ENCODE results near the gene SRPRA.
"Not testable (repeated sequence)": the region's sequence is repeated elsewhere in the genome, so short reads cannot be mapped to it uniquely, and the experiment has no call there.

DNA sequence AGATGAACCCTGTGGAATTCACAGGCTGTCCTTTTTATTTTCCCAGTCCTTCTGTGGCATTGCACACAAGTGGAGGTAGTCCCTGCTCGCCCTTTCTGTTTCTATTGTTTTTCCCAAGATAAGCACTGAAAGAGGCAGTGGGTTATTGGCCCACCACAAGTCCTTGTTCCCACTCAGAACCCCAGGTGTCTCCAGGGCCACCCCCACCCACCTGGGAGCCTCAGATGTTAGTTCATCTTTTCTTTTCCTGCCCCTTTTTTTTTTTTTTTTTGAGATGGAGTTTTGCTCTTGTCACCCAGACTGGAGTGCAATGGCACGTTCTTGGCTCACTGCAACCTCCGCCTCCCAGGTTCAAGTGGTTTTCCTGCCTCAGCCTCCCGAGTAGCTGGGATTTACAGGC lies 40.1 kb upstream of the SRPRA start:
- not testable (repeated sequence) for TF ChIP-seq POLR2AphosphoS5, POLR2A, EP300 (IDR thresholded peaks at IDR 0.05)
- TF ChIP-seq, protein P1, sequence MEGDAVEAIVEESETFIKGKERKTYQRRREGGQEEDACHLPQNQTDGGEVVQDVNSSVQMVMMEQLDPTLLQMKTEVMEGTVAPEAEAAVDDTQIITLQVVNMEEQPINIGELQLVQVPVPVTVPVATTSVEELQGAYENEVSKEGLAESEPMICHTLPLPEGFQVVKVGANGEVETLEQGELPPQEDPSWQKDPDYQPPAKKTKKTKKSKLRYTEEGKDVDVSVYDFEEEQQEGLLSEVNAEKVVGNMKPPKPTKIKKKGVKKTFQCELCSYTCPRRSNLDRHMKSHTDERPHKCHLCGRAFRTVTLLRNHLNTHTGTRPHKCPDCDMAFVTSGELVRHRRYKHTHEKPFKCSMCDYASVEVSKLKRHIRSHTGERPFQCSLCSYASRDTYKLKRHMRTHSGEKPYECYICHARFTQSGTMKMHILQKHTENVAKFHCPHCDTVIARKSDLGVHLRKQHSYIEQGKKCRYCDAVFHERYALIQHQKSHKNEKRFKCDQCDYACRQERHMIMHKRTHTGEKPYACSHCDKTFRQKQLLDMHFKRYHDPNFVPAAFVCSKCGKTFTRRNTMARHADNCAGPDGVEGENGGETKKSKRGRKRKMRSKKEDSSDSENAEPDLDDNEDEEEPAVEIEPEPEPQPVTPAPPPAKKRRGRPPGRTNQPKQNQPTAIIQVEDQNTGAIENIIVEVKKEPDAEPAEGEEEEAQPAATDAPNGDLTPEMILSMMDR (IDR thresholded peaks at IDR 0.05): not testable (repeated sequence)

Measured in sigmoid colon (tissue), 4 donors.